IPS DF 6.9 (cell line): ENCODE measurements around the gene GNA12.

Experiments
- DNase-seq: peaks from one replicate; pipeline ENCODE4 v3.0.0-alpha.2; 2013; ENCODE audit warnings: low read depth, low spot score
- H3K27ac ChIP-seq: one replicate; pipeline ENCODE4 v1.5.1; 2013; ENCODE audit warnings: low read length, control low read depth
- H3K27me3 ChIP-seq: 2 replicates; pipeline ENCODE4 v1.6.1; 2013; ENCODE audit warnings: mild to moderate bottlenecking, low read length; ENCODE audit not compliant: control insufficient read depth, insufficient read depth
- H3K36me3 ChIP-seq: 2 replicates; pipeline ENCODE4 v1.6.1; 2013; ENCODE audit warnings: low read length; ENCODE audit not compliant: control insufficient read depth, insufficient read depth
- H3K4me1 ChIP-seq: 2 replicates; pipeline ENCODE4 v1.6.1; 2013; ENCODE audit warnings: low read length; ENCODE audit not compliant: control insufficient read depth, insufficient read depth
- H3K4me3 ChIP-seq: 2 replicates; pipeline ENCODE4 v1.5.1; 2013; ENCODE audit warnings: mild to moderate bottlenecking, low read length
- H3K9me3 ChIP-seq: 2 replicates; pipeline ENCODE4 v1.6.1; 2013; ENCODE audit warnings: low read length, inconsistent platforms; ENCODE audit not compliant: control insufficient read depth, insufficient read depth
- WGBS: extraction: QIAGEN DNeasy Blood & Tissue Kit; methylation state at CpG from one replicate; pipeline ENCODE4 v1.1.7; 2013; ENCODE audit warnings: mixed read lengths, missing lambda C conversion rate; ENCODE audit not compliant: insufficient read length, insufficient coverage; 5-methylcytosine and 5-hydroxymethylcytosine counted together

GNA12 gene

GRCh38 chr7:2803342-2803692 is 40.8 kb downstream of the GNA12 start:
- no peak for DNase-seq
- no CpG with 5 or more reads among the region's 2 CpGs for WGBS
- Histone ChIP-seq H3K27ac (no peak overlapping the region), H3K36me3 (no peaks in the 10 kb centered on the region), H3K4me3 (no peak overlapping the region), H3K9me3 (no peaks in the 10 kb centered on the region), H3K27me3 (no peaks in the 10 kb centered on the region), H3K4me1 (peaks cover 23% of the 10 kb centered on the region)

- Histone ChIP-seq H3K36me3 (no peaks in the 10 kb centered on the region), H3K9me3 (no peaks in the 10 kb centered on the region), H3K27ac (no peak overlapping the region), H3K27me3 (no peaks in the 10 kb centered on the region), H3K4me1 (peaks cover 21% of the 10 kb centered on the region), H3K4me3 (no peak overlapping the region)
- WGBS, result no CpG with 5 or more reads among the region's 28 CpGs
- DNase-seq, result no peak
Measured at GRCh38 chr7:2802504-2803341, 41.4 kb downstream of the GNA12 start.

GRCh38 chr7:2802101-2802500 is 42.0 kb downstream of the GNA12 start:
- peaks cover 21% of the 10 kb centered on the region for H3K4me1 ChIP-seq
- no peak overlapping the region for H3K4me3 ChIP-seq

GRCh38 chr7:2800931-2801688 is 43.0 kb downstream of the GNA12 start:
- WGBS, result no CpG with 5 or more reads among the region's 16 CpGs

More at GRCh38 chr7:2802101-2802500, 42.0 kb downstream of the GNA12 start:
- WGBS, result 100% methylated on average over 1 of the region's 2 CpGs
- H3K36me3 ChIP-seq, result no peaks in the 10 kb centered on the region
- DNase-seq, result no peak
- H3K27ac ChIP-seq, result no peak overlapping the region
- H3K27me3 ChIP-seq, result no peaks in the 10 kb centered on the region
- no peaks in the 10 kb centered on the region for H3K9me3 ChIP-seq

GRCh38 chr7:2800220-2800930 is 43.7 kb downstream of the GNA12 start:
- Histone ChIP-seq H3K4me1 (peaks cover 21% of the 10 kb centered on the region), H3K36me3 (no peaks in the 10 kb centered on the region), H3K9me3 (no peaks in the 10 kb centered on the region), H3K27me3 (no peaks in the 10 kb centered on the region), H3K27ac (no peak overlapping the region), H3K4me3 (no peak overlapping the region)
- WGBS, result no CpG with 5 or more reads among the region's 14 CpGs
- DNase-seq, result no peak

More at GRCh38 chr7:2800931-2801688, 43.0 kb downstream of the GNA12 start:
- Histone ChIP-seq H3K36me3 (no peaks in the 10 kb centered on the region), H3K27ac (no peak overlapping the region), H3K4me1 (peaks cover 21% of the 10 kb centered on the region), H3K9me3 (no peaks in the 10 kb centered on the region), H3K27me3 (no peaks in the 10 kb centered on the region), H3K4me3 (no peak overlapping the region)
- DNase-seq, result no peak

- no peaks in the 10 kb centered on the region for H3K27me3 ChIP-seq
- H3K9me3 ChIP-seq, result no peaks in the 10 kb centered on the region
- WGBS, result no CpG with 5 or more reads among the region's 4 CpGs
- H3K27ac ChIP-seq, result no peak overlapping the region
- no peak overlapping the region for H3K4me3 ChIP-seq
- no peak for DNase-seq
- 0 out of 2 replicates have a peak, but pooled peaks cover 4% of the 10 kb centered on the region for H3K36me3 ChIP-seq
- H3K4me1 ChIP-seq, result peaks cover 16% of the 10 kb centered on the region
Measured at GRCh38 chr7:2799253-2799652, 44.9 kb downstream of the GNA12 start.

GRCh38 chr7:2798669-2799068 is 45.4 kb downstream of the GNA12 start:
- Histone ChIP-seq H3K4me1 (peaks cover 16% of the 10 kb centered on the region), H3K27me3 (no peaks in the 10 kb centered on the region), H3K27ac (no peak overlapping the region), H3K36me3 (peaks cover 4% of the 10 kb centered on the region; the same call in 1 of the 2 replicates), H3K4me3 (no peak overlapping the region), H3K9me3 (no peaks in the 10 kb centered on the region)
- no peak for DNase-seq
- no CpG with 5 or more reads among the region's 2 CpGs for whole genome bisulfite sequencing

GRCh38 chr7:2796358-2797352 is 47.5 kb downstream of the GNA12 start:
- H3K27ac ChIP-seq, result no peak overlapping the region
- H3K4me3 ChIP-seq, result no peak overlapping the region
- DNase-seq, result no peak
- no peaks in the 10 kb centered on the region for H3K9me3 ChIP-seq
- H3K4me1 ChIP-seq, result peaks cover 7% of the 10 kb centered on the region
- peaks cover 13% of the 10 kb centered on the region; the same call in 1 of the 2 replicates for H3K36me3 ChIP-seq
- no peaks in the 10 kb centered on the region for H3K27me3 ChIP-seq
- no CpG with 5 or more reads among the region's 20 CpGs for WGBS

GRCh38 chr7:2795906-2796305 is 48.2 kb downstream of the GNA12 start:
- WGBS, result no CpG with 5 or more reads among the region's 9 CpGs
- H3K36me3 ChIP-seq, result peaks cover 13% of the 10 kb centered on the region; the same call in 1 of the 2 replicates

More at GRCh38 chr7:2795906-2796305, 48.2 kb downstream of the GNA12 start:
- Histone ChIP-seq H3K9me3 (no peaks in the 10 kb centered on the region), H3K4me1 (peaks cover 3% of the 10 kb centered on the region), H3K27me3 (no peaks in the 10 kb centered on the region), H3K27ac (no peak overlapping the region), H3K4me3 (no peak overlapping the region)
- DNase-seq, result no peak
